Measurements from ENCODE around the gene C16orf74. TPM values are rescaled to one million over a fixed set of nuclear protein-coding genes. Genes with fewer than 3 reads are reported as not detected.

The C16orf74 gene
- polyA plus RNA-seq, 1 donor (not counting 4 experiments of a cell fraction or from before 2014, with no cell fraction given), result 35.3 TPM

DNA sequence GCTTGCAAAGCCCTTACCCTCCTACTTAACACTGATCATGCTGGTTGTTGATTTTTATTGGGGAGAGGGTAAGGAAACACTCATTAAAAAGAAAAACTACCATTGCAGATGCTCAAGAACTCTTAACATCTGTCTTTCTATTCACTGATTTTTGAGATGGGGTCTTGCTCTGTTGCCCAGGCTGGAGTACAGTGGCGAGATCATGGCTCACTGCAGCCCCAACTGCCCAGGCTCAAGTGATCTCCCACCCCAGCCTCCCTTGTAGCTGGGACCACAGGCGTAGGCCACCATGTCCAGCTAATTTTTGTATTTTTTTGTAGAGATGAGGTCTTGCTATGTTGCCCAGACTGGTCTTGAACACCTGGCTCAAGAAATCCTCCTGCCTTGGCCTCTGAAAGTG lies 33.9 kb upstream of the C16orf74 start:
- Histone ChIP-seq H4K20me1 (ENCODE audit: control insufficient read depth, extremely low read depth, insufficient read depth, low read length) (peaks cover 14% of the 10 kb centered on the region), H3K9me3 (ENCODE audit: control insufficient read depth, low read depth, low read length) (no peaks in the 10 kb centered on the region), H3K4me3 (ENCODE audit: control insufficient read depth in 2 of 3, extremely low read depth in 1 of 3, insufficient read depth in 2 of 3, low read depth in 1 of 3, low read length in 3 of 3) (no peak overlapping the region), H3K9ac (ENCODE audit: control insufficient read depth, extremely low read depth, insufficient read depth, low read length) (no peak overlapping the region), H3K4me1 (ENCODE audit: control insufficient read depth, extremely low read depth, insufficient read depth, low read length) (no peaks in the 10 kb centered on the region), H3K27ac (ENCODE audit: control insufficient read depth, insufficient read depth, low read length) (no peak overlapping the region), H3K4me2 (ENCODE audit: control insufficient read depth, extremely low read depth, insufficient read depth, low read depth, low read length) (no peak overlapping the region), H3K36me3 (ENCODE audit: control insufficient read depth in 2 of 2, extremely low read depth in 1 of 2, insufficient read depth in 2 of 2, low read length in 2 of 2) (peaks cover 53 to 54% of the 10 kb centered on the region in 2 experiments), H3K27me3 (ENCODE audit: control insufficient read depth, extremely low read depth, insufficient read depth, low read length) (no peaks in the 10 kb centered on the region), H2AFZ (ENCODE audit: control insufficient read depth, low read length) (no peak overlapping the region), H3K79me2 (ENCODE audit: control insufficient read depth, insufficient read depth, low read length) (peaks cover 65% of the 10 kb centered on the region), H3K9me1 (ENCODE audit: control insufficient read depth, extremely low read depth, insufficient read depth, low read length) (peaks cover 7% of the 10 kb centered on the region)
- no peak for FAIRE-seq
- DNase-seq (ENCODE audit: low read depth, low spot score), result no peak
- TF ChIP-seq CTCF (optimal IDR thresholded peaks at IDR 0.05 in 1 of 3, IDR thresholded peaks at IDR 0.05 in 1 of 3, conservative IDR thresholded peaks at IDR 0.05 in 1 of 3; ENCODE audit: extremely low read depth in 1 of 3, insufficient read depth in 2 of 3, low read length in 3 of 3) (no peak), EZH2 (IDR thresholded peaks at IDR 0.05; ENCODE audit: low read length) (no peak)
- dilution Hi-C loops (cut with MboI; ENCODE audit: extremely low pct_ligation_motif_present, low sequenced_read_pairs), result no loop called here

DNA sequence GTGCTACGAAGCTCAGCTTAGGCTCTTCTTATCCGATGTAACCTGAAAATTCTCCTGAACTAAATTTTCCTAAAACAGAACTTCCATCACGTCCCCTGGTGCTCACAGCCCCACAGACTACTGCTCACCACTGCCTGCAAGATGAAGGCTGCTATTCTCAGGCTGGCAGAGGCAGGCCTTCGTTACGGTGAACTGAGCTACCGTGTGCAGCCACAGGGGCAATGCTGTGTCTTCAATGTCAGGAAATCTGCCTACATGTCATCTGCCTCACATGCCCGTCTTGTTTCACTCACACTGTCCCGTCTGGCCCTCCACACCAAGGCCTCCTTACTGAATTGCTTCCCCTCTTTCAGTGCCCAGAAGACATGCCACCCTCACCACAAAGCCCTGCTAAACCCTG lies 32.5 kb upstream of the C16orf74 start:
- Histone ChIP-seq H4K20me1 (ENCODE audit: control insufficient read depth, extremely low read depth, insufficient read depth, low read length) (peaks cover 14% of the 10 kb centered on the region), H2AFZ (ENCODE audit: control insufficient read depth, low read length) (no peak overlapping the region), H3K4me2 (ENCODE audit: control insufficient read depth, extremely low read depth, insufficient read depth, low read depth, low read length) (no peak overlapping the region), H3K9me1 (ENCODE audit: control insufficient read depth, extremely low read depth, insufficient read depth, low read length) (peaks cover 7% of the 10 kb centered on the region), H3K79me2 (ENCODE audit: control insufficient read depth, insufficient read depth, low read length) (peaks cover 55% of the 10 kb centered on the region), H3K4me1 (ENCODE audit: control insufficient read depth, extremely low read depth, insufficient read depth, low read length) (no peaks in the 10 kb centered on the region), H3K27ac (ENCODE audit: control insufficient read depth, insufficient read depth, low read length) (no peak overlapping the region), H3K9me3 (ENCODE audit: control insufficient read depth, low read depth, low read length) (no peaks in the 10 kb centered on the region), H3K36me3 (ENCODE audit: control insufficient read depth in 2 of 2, extremely low read depth in 1 of 2, insufficient read depth in 2 of 2, low read length in 2 of 2) (peaks cover 53 to 57% of the 10 kb centered on the region in 2 experiments), H3K4me3 (ENCODE audit: control insufficient read depth in 2 of 3, extremely low read depth in 1 of 3, insufficient read depth in 2 of 3, low read depth in 1 of 3, low read length in 3 of 3) (no peak overlapping the region), H3K9ac (ENCODE audit: control insufficient read depth, extremely low read depth, insufficient read depth, low read length) (no peak overlapping the region), H3K27me3 (ENCODE audit: control insufficient read depth, extremely low read depth, insufficient read depth, low read length) (no peaks in the 10 kb centered on the region)
- dilution Hi-C loops (cut with MboI; ENCODE audit: extremely low pct_ligation_motif_present, low sequenced_read_pairs), result no loop called here
- FAIRE-seq (no peak), DNase-seq (ENCODE audit: low read depth, low spot score) (no peak)
- TF ChIP-seq CTCF (optimal IDR thresholded peaks at IDR 0.05 in 1 of 3, IDR thresholded peaks at IDR 0.05 in 1 of 3, conservative IDR thresholded peaks at IDR 0.05 in 1 of 3; ENCODE audit: extremely low read depth in 1 of 3, insufficient read depth in 2 of 3, low read length in 3 of 3) (no peak), EZH2 (IDR thresholded peaks at IDR 0.05; ENCODE audit: low read length) (no peak)

All from keratinocyte (primary cell).